ENCODE measurements around the gene BCR.

BCR gene

DNA sequence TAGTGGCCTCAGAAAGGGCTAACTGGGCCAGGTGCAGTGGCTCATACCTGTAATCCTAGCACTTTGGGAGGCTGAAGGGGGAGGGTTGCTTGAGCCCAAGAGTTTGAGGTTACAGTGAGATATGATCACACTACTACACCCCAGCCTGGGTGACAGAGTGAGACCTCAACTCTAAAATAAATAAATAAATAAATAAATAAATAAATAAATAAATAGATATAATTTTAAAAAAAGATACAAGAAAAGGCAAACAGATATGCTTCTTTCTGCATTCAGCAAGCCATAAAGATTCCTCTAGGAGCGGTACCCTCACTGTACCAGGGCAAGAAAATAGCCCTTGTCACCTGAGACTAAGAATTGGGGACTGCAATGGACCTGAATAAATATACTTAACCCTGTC is 37.2 kb upstream of the BCR start:
- H3K4me3 ChIP-seq (ENCODE audit: low read depth, low read length), result no peak overlapping the region
- TF ChIP-seq POLR2A (IDR thresholded peaks at IDR 0.05; ENCODE audit: extremely low read depth, insufficient read length), result no peak
- no peak for TF ChIP-seq MAX (IDR thresholded peaks at IDR 0.05; ENCODE audit: low read depth, low read length)
- TF ChIP-seq, protein P1, sequence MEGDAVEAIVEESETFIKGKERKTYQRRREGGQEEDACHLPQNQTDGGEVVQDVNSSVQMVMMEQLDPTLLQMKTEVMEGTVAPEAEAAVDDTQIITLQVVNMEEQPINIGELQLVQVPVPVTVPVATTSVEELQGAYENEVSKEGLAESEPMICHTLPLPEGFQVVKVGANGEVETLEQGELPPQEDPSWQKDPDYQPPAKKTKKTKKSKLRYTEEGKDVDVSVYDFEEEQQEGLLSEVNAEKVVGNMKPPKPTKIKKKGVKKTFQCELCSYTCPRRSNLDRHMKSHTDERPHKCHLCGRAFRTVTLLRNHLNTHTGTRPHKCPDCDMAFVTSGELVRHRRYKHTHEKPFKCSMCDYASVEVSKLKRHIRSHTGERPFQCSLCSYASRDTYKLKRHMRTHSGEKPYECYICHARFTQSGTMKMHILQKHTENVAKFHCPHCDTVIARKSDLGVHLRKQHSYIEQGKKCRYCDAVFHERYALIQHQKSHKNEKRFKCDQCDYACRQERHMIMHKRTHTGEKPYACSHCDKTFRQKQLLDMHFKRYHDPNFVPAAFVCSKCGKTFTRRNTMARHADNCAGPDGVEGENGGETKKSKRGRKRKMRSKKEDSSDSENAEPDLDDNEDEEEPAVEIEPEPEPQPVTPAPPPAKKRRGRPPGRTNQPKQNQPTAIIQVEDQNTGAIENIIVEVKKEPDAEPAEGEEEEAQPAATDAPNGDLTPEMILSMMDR (IDR thresholded peaks at IDR 0.05; ENCODE audit: low read depth, low read length), result no peak
- TF ChIP-seq MYC (IDR thresholded peaks at IDR 0.05; ENCODE audit: low read depth, low read length), result no peak
- DNase-seq (ENCODE audit: low read depth), result no peak

DNA sequence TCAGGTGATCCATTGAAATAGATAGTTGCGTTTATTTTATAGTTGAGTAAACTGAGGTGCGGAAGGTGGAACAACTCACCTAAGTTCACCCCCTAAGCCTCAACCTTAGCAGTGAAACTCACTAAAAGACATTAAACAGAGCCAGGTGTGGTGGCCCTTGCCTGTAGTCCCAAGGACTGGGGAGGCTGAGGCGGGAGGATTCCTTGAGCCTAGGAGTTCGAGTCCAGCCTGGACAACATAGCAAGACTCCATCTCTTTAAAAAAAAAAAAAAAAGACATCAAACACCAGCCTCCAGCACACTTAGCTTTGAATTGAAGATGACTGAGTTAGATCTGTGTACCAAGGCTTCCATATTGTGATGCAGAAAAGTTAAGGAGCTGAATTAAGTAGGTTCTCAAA is 35.9 kb upstream of the BCR start:
- H3K4me3 ChIP-seq (ENCODE audit: low read depth, low read length), result no peak overlapping the region
- TF ChIP-seq, protein P1 (IDR thresholded peaks at IDR 0.05; ENCODE audit: low read depth, low read length), result no peak
- no peak for TF ChIP-seq POLR2A (IDR thresholded peaks at IDR 0.05; ENCODE audit: extremely low read depth, insufficient read length)
- no peak for TF ChIP-seq MYC (IDR thresholded peaks at IDR 0.05; ENCODE audit: low read depth, low read length)
- TF ChIP-seq MAX (IDR thresholded peaks at IDR 0.05; ENCODE audit: low read depth, low read length), result no peak
- DNase-seq (ENCODE audit: low read depth), result no peak

GRCh38 chr22:23144932-23145877 is 35.1 kb upstream of the BCR start, which contains the start of gene RAB36:
RAB36 (plus strand) TSS chr22:23145477; CDS start chr22:23146617, 1,140 bp downstream.
- TF ChIP-seq MYC (IDR thresholded peaks at IDR 0.05; ENCODE audit: low read depth, low read length) (no peak), MAX (IDR thresholded peaks at IDR 0.05; ENCODE audit: low read depth, low read length) (no peak), POLR2A (IDR thresholded peaks at IDR 0.05; ENCODE audit: extremely low read depth, insufficient read length) (no peak)
- TF ChIP-seq, protein P1 (IDR thresholded peaks at IDR 0.05; ENCODE audit: low read depth, low read length), result no peak
- no peak within 1 kb of the TSS for H3K4me3 ChIP-seq (ENCODE audit: low read depth, low read length)
- DNase-seq (ENCODE audit: low read depth), result peak; percentile 23

DNA sequence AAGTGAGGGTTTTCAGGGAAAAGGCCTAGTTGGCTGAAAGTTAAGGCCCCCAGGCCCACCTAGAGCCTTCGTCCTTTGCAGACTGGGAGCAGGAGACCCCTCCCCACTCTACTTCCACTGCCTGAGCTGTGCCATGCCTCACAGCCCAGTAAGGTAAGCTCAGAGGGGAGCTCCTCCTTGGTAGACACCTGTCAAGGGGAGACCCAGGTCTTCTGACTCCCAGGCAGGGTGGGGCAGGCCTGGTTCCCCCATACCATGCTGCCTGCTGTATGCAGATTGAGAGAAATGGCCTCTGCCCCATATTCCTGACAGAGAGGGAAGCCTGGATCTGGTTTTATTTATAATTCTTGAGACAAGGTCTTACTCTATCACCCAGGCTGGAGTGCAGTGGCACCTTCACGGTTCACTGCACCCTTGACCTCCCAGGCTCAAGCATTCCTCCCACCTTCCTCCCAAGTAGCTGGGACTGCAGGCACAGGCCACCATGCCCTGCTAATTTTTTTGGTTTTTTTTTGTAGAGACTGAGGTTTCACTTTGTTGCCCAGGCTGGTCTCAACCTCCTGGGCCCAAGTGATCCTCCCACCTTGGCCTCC is 34.3 kb upstream of the BCR start:
- no peak overlapping the region for H3K4me3 ChIP-seq (ENCODE audit: low read depth, low read length)
- no peak for TF ChIP-seq MAX (IDR thresholded peaks at IDR 0.05; ENCODE audit: low read depth, low read length)
- TF ChIP-seq, protein P1 (IDR thresholded peaks at IDR 0.05; ENCODE audit: low read depth, low read length), result no peak
- no peak for DNase-seq (ENCODE audit: low read depth)

DNA sequence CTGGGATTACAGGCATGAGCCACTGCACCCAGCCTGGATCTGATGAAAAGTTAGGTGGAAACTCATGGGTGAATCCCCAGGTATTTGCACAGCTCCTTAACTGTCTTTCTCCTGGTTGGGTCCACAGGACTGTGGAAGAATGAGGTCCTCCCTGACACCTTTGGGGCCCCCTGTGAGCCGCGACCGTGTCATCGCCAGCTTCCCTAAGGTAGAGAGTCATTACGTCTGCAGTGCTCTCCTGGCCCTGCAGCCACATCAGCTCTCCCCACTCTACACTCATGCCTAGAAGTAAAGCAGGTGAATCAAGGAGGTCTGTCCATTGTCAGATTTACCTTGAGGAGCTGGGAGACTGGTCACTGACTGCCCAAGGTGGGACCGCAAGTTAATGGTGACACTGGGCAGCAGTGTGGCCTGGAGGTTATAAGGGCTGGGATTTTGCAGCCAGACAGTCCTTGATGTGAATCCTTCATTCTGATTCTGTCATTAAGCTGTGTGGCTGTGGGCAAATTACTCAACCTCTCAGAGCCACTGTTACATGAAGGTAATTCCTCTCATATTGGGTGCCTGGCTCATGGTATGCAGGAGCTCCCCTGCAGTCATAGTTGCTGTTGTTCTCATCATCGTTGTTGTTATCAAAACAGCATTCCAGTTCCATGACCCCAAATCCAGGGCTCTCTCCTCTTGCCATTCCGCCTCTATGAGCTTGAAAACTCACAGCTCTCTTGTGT is 33.7 kb upstream of the BCR start:
- TF ChIP-seq MAX (IDR thresholded peaks at IDR 0.05; ENCODE audit: low read depth, low read length) (no peak), MYC (IDR thresholded peaks at IDR 0.05; ENCODE audit: low read depth, low read length) (no peak), POLR2A (IDR thresholded peaks at IDR 0.05; ENCODE audit: extremely low read depth, insufficient read length) (no peak)
- TF ChIP-seq, protein P1 (IDR thresholded peaks at IDR 0.05; ENCODE audit: low read depth, low read length), result no peak
- no peak overlapping the region for H3K4me3 ChIP-seq (ENCODE audit: low read depth, low read length)
- no peak for DNase-seq (ENCODE audit: low read depth)

All from NB4 (cell line).